Measurements from ENCODE around the gene GATA2.

- TF ChIP-seq CTCF (IDR thresholded peaks at IDR 0.05; ENCODE audit: insufficient read depth, low read length, poor library complexity, severe bottlenecking) (no peak), EZH2phosphoT487 (conservative IDR thresholded peaks at IDR 0.05; ENCODE audit: low read length) (no peak)
Observed at GRCh38 chr3:128496602-128497304, 3.8 kb upstream of the GATA2 start.

All from SU-DHL-6 (cell line).